IMR-90 (cell line): Measurements from ENCODE around the gene FAS. TPM values are rescaled to one million over a fixed set of nuclear protein-coding genes. Genes with fewer than 3 reads are reported as not detected.

Experiments
- ATAC-seq: fragments of 200-7000 bp; cut with Tn5 transposase; 2 replicates; pipeline ENCODE4 v1.9.1; 2020; ENCODE audit warnings: low read depth, mild to moderate bottlenecking, moderate library complexity
- BruUV-seq: library from RNA; stranded (reverse); fragments of 400-500 nt; replicated peaks from 2 replicates; lab custom pipeline; 2021; lab: Mats Ljungman, UMichigan
- CTCF ChIA-PET: fragments of 300-600 bp; formaldehyde crosslinking; extraction: SDS; loops from one replicate; lab custom pipeline; 2021; ENCODE audit warnings: antibody characterized with exemption; lab: Yijun Ruan, JAX
- POLR2A ChIA-PET: fragments of 300-600 bp; sonication (Branson Sonifier 250); formaldehyde crosslinking; loops from one replicate; lab custom pipeline; 2022; ENCODE audit warnings: antibody characterized with exemption; ENCODE audit not compliant: unreplicated experiment; lab: Charles Lee
- DNase-seq: peaks from one replicate; pipeline ENCODE4 v3.0.0; 2013
- H2AFZ ChIP-seq: replicated peaks from 2 replicates; pipeline ENCODE3; 2013; ENCODE audit warnings: low read length, mild to moderate bottlenecking; ENCODE audit not compliant: poor library complexity
- H2AK5ac ChIP-seq: 2 replicates; pipeline ENCODE4 v1.6.1; 2013; ENCODE audit warnings: low read depth, low read length, inconsistent platforms
- H2AK9ac ChIP-seq: replicated peaks from 2 replicates; pipeline ENCODE3; 2013; ENCODE audit warnings: mild to moderate bottlenecking, low read depth, low read length, moderate library complexity; ENCODE audit not compliant: poor library complexity
- H2BK120ac ChIP-seq: 2 replicates; pipeline ENCODE4 v1.6.1; 2013; ENCODE audit warnings: low read depth, low read length, inconsistent platforms
- H2BK15ac ChIP-seq: 3 replicates; pipeline ENCODE4 v1.6.1; 2013; ENCODE audit warnings: low read depth, low read length, inconsistent platforms
- H2BK20ac ChIP-seq: 2 replicates; pipeline ENCODE4 v1.6.1; 2013; ENCODE audit warnings: low read depth, mild to moderate bottlenecking, inconsistent platforms, low read length, moderate library complexity
- H2BK5ac ChIP-seq: 2 replicates; pipeline ENCODE4 v1.6.1; 2013; ENCODE audit warnings: mild to moderate bottlenecking, low read depth, low read length, inconsistent platforms; ENCODE audit not compliant: poor library complexity, severe bottlenecking
- H3K14ac ChIP-seq: replicated peaks from 2 replicates; pipeline ENCODE4 v1.6.1; 2013; ENCODE audit warnings: low read depth, low read length, inconsistent platforms
- H3K18ac ChIP-seq: 2 replicates; pipeline ENCODE4 v1.6.1; 2013; ENCODE audit warnings: low read depth, low read length, control low read depth
- H3K23ac ChIP-seq: 2 replicates; pipeline ENCODE4 v1.6.1; 2013; ENCODE audit warnings: low read depth, low read length, inconsistent platforms
- H3K27ac ChIP-seq: 2 replicates; pipeline ENCODE4 v1.5.1; 2013; ENCODE audit warnings: mild to moderate bottlenecking, control low read depth, low read length; ENCODE audit not compliant: insufficient read depth
- H3K27me3 ChIP-seq: 2 replicates; pipeline ENCODE4 v1.6.1; 2013; ENCODE audit warnings: low read length; ENCODE audit not compliant: control insufficient read depth, insufficient read depth
- H3K36me3 ChIP-seq: 2 replicates; pipeline ENCODE4 v1.6.1; 2013; ENCODE audit warnings: low read length, mixed read lengths; ENCODE audit not compliant: control insufficient read depth, insufficient read depth
- H3K4ac ChIP-seq: 2 replicates; pipeline ENCODE4 v1.6.1; 2013; ENCODE audit warnings: low read depth, low read length, inconsistent platforms
- H3K4me1 ChIP-seq: 2 replicates; pipeline ENCODE4 v1.6.1; 2013; ENCODE audit warnings: low read length, mixed read lengths; ENCODE audit not compliant: control insufficient read depth, insufficient read depth
- H3K4me2 ChIP-seq: 2 replicates; pipeline ENCODE4 v1.6.1; 2013; ENCODE audit warnings: low read depth, mild to moderate bottlenecking, control low read depth, low read length, moderate library complexity
- H3K4me3 ChIP-seq: 2 replicates; pipeline ENCODE4 v1.5.1; 2013; ENCODE audit warnings: low read depth, mild to moderate bottlenecking, control low read depth, low read length, moderate library complexity; ENCODE audit not compliant: insufficient read depth
- H3K56ac ChIP-seq: 2 replicates; pipeline ENCODE4 v1.6.1; 2013; ENCODE audit warnings: low read length, inconsistent platforms; ENCODE audit not compliant: insufficient read depth; ENCODE audit errors: extremely low read depth
- H3K79me1 ChIP-seq, 2 experiments: 2 replicates each; pipeline ENCODE4 v1.6.1; 2013; ENCODE audit warnings: low read length in 2 of 2, inconsistent platforms in 1 of 2, low read depth in 1 of 2
- H3K9ac ChIP-seq: 2 replicates; pipeline ENCODE4 v1.6.1; 2013; ENCODE audit warnings: low read depth, low read length, control low read depth
- H3K9me1 ChIP-seq: 2 replicates; pipeline ENCODE4 v1.6.1; 2013; ENCODE audit warnings: low read length, inconsistent platforms; ENCODE audit not compliant: insufficient read depth
- H3K9me3 ChIP-seq: 2 replicates; pipeline ENCODE4 v1.6.1; 2013; ENCODE audit warnings: low read length; ENCODE audit not compliant: control insufficient read depth, insufficient read depth
- H4K20me1 ChIP-seq: 2 replicates; pipeline ENCODE4 v1.6.1; 2013; ENCODE audit warnings: low read length, inconsistent platforms; ENCODE audit not compliant: insufficient read depth
- H4K5ac ChIP-seq: 2 replicates; pipeline ENCODE4 v1.6.1; 2013; ENCODE audit warnings: mild to moderate bottlenecking, low read depth, low read length, control low read depth
- H4K8ac ChIP-seq, 2 experiments: 2 replicates each; pipeline ENCODE4 v1.6.1; 2013; ENCODE audit warnings: low read depth in 2 of 2, low read length in 2 of 2, control low read depth in 1 of 2, inconsistent platforms in 1 of 2
- H4K91ac ChIP-seq: 2 replicates; pipeline ENCODE4 v1.6.1; 2013; ENCODE audit warnings: low read depth, low read length, inconsistent platforms; ENCODE audit not compliant: insufficient read depth
- BHLHE40 ChIP-seq: fragments of 150-350 bp; IDR thresholded peaks from 2 replicates; pipeline ENCODE4 v1.6.1; 2016; ENCODE audit warnings: mild to moderate bottlenecking, low read depth, low read length
- CHD1 ChIP-seq: IDR thresholded peaks from 2 replicates; pipeline ENCODE4 v1.6.1; 2012; ENCODE audit warnings: low read depth, low read length, improper control_type of control experiment
- CTCF ChIP-seq: conservative IDR thresholded peaks from 2 replicates; pipeline ENCODE4 v1.5.1; 2012; ENCODE audit warnings: mild to moderate bottlenecking, low read depth, low read length, improper control_type of control experiment
- MAZ ChIP-seq: IDR thresholded peaks from 2 replicates; pipeline ENCODE4 v1.6.1; 2012; ENCODE audit warnings: low read depth, mild to moderate bottlenecking, low read length, improper control_type of control experiment, moderate library complexity, borderline replicate concordance
- MXI1 ChIP-seq: IDR thresholded peaks from 2 replicates; pipeline ENCODE4 v1.6.1; 2012; ENCODE audit warnings: low read depth, mild to moderate bottlenecking, low read length, moderate library complexity, borderline replicate concordance
- NFE2L2 ChIP-seq: fragments of 150-350 bp; IDR thresholded peaks from 2 replicates; pipeline ENCODE4 v1.6.1; 2016; ENCODE audit warnings: low read depth, mild to moderate bottlenecking, low read length
- POLR2A ChIP-seq: IDR thresholded peaks from 2 replicates; pipeline ENCODE4 v1.6.1; 2012; ENCODE audit warnings: mild to moderate bottlenecking, low read depth, low read length
- RCOR1 ChIP-seq: IDR thresholded peaks from 2 replicates; pipeline ENCODE4 v1.6.1; 2012; ENCODE audit warnings: mild to moderate bottlenecking, low read length, improper control_type of control experiment; ENCODE audit not compliant: insufficient replicate concordance
- USF2 ChIP-seq: fragments of 150-350 bp; IDR thresholded peaks from 2 replicates; pipeline ENCODE4 v1.6.1; 2017; ENCODE audit warnings: mild to moderate bottlenecking, antibody characterized with exemption, low read length, low read depth
- WGBS, 2 experiments: methylation state at CpG; one replicate each; pipeline versions ENCODE4 v1.1.5 to v1.1.7; 2013; ENCODE audit warnings: missing lambda C conversion rate in 2 of 2; ENCODE audit not compliant: insufficient read length in 1 of 2; ENCODE audit errors: extremely low coverage in 2 of 2; 5-methylcytosine and 5-hydroxymethylcytosine counted together
- dilution Hi-C: fragments of 300-500 bp; cut with HindIII; formaldehyde crosslinking; loops from one replicate; pipeline ENCODE4 v1.14.3; 2018; ENCODE audit warnings: low sequenced_read_pairs; ENCODE audit not compliant: unreplicated experiment
- in situ Hi-C: fragments of 300-500 bp; cut with MboI; formaldehyde crosslinking; loops from 3 replicates; pipeline ENCODE4 v1.14.3; 2019; ENCODE audit warnings: low sequenced_read_pairs, inconsistent platforms, mixed read lengths
- intact Hi-C: fragments of 100-400 bp; cut with micrococcal nuclease; formaldehyde crosslinking; loops from 2 replicates; pipeline ENCODE4 v1.10.0; 2022
- polyA plus RNA-seq, 3 experiments: library from polyadenylated mRNA; depleted of rRNA; stranded (reverse); fragments of >200 nt; gene quantifications; 2 replicates each; pipeline ENCODE4 v1.2.3, GENCODE V29; 2012; ENCODE audit warnings: low replicate concordance in 1 of 3
- total RNA-seq: library from RNA; depleted of rRNA; stranded (reverse); fragments of >200 nt; gene quantifications from 2 replicates; pipeline ENCODE4 v1.2.3, GENCODE V29; 2012

FAS gene
- total and polyA plus RNA-seq, 2 of the 4 experiments (the other 2 are of a cell fraction) = 34.3 to 53.8 TPM

- Histone ChIP-seq H3K56ac (peak within 1 kb of the TSS; percentile 89), H2AFZ (peak within 1 kb of the TSS; percentile 80), H3K23ac (peak within 1 kb of the TSS; percentile 80), H3K4me1 (peaks cover 15% of the 10 kb centered on the region), H2BK120ac (peak within 1 kb of the TSS; percentile 64), H3K9ac (peak within 1 kb of the TSS; percentile 98), H2BK15ac (peak within 1 kb of the TSS; percentile 23; the same call in 2 of the 3 replicates), H3K9me3 (no peaks in the 10 kb centered on the region), H3K27ac (peak within 1 kb of the TSS; percentile 67), H2BK20ac (peak within 1 kb of the TSS; percentile 78), H2BK5ac (peak within 1 kb of the TSS; percentile 86), H3K14ac (peak within 1 kb of the TSS; percentile 95), H3K27me3 (no peaks in the 10 kb centered on the region), H3K4me2 (peak within 1 kb of the TSS; percentile 70), H3K4ac (peak within 1 kb of the TSS; percentile 93), H2AK9ac (peak within 1 kb of the TSS; percentile 62), H4K5ac (peak within 1 kb of the TSS; percentile 60), H3K18ac (peak within 1 kb of the TSS; percentile 31), H2AK5ac (peak within 1 kb of the TSS; percentile 65), H4K8ac (peak within 1 kb of the TSS; percentile 7 to 67; a peak in 3 of 4 replicates), H4K20me1 (peaks cover 24% of the 10 kb centered on the region), H3K9me1 (0 out of 2 replicates have a peak, but pooled peaks cover 8% of the 10 kb centered on the region), H3K4me3 (peak within 1 kb of the TSS; percentile 36), H3K36me3 (peaks cover 3% of the 10 kb centered on the region; the same call in 1 of the 2 replicates), H3K79me1 (peaks cover 0 to 30% of the 10 kb centered on the region in 2 experiments; a peak in 3 of 4 replicates), H4K91ac (peak within 1 kb of the TSS; percentile 82)
- TF ChIP-seq CHD1 (no peak), MXI1 (0 out of 2 replicates have a peak, but pooled peaks have one; percentile 48), USF2 (no peak), MAZ (peak; percentile 24; the same call in 1 of the 2 replicates), POLR2A (peak; percentile 84), RCOR1 (no peak), CTCF (no peak), BHLHE40 (no peak), NFE2L2 (no peak)
- ChIA-PET POLR2A (interaction anchor here (0.7 to 1.2 kb wide), 2 partner anchors 20 to 29 kb away, joined by 3 read pairs; no protein-coding TSS in a partner anchor), CTCF (no interaction called here)
- BruUV-seq = no TSS peak
- 6% methylated on average over 6 of the region's 8 CpGs; no CpG with 5 or more reads in 1 of the 2 experiments for WGBS, 2 experiments
- DNase-seq = peak; percentile 84
- dilution Hi-C loops = no loop called here
- in situ Hi-C loops = no loop called here
- intact Hi-C loops = no loop called here
- peak; percentile 67 for ATAC-seq
Measured at GRCh38 chr10:88952647-88953111, 37.9 kb upstream of the FAS start, which contains the start of gene ACTA2. Gene ACTA2, minus strand, starts transcription at chr10:88952773. Its CDS starts 3,843 bp downstream, at chr10:88948930.
